Peyer's patch (tissue), 4 donors: ENCODE results near the gene APOL5. TPM values are rescaled to one million over a fixed set of nuclear protein-coding genes. Genes with fewer than 3 reads are reported as not detected.

Source experiments
- DNase-seq, 3 donors: peaks; one replicate each; pipeline ENCODE4 v3.0.0-alpha.2; 2017 to 2019
- H3K27ac ChIP-seq, 4 donors: fragments of 200-600 bp; sonication (generic); one replicate each; pipeline ENCODE4 v1.5.1; 2016 to 2019
- H3K27me3 ChIP-seq, 2 donors: fragments of 200-600 bp; sonication (generic); one replicate each; pipeline ENCODE4 v1.5.1; 2019
- H3K36me3 ChIP-seq, 3 donors: fragments of 200-600 bp; sonication (generic); one replicate each; pipeline ENCODE4 v1.5.1; 2016 to 2019
- H3K4me1 ChIP-seq, 4 donors: fragments of 200-600 bp; sonication (generic); one replicate each; pipeline ENCODE4 v1.5.1; 2016 to 2019
- H3K4me3 ChIP-seq, 4 donors: fragments of 200-600 bp; sonication (generic); 1 replicate in 3 of 4; 2 replicates in 1 of 4; pipeline ENCODE4 v1.5.1; 2016 to 2019; ENCODE audit warnings: mild to moderate bottlenecking in 1 of 4
- H3K9me3 ChIP-seq, 4 donors: fragments of 200-600 bp; sonication (generic); one replicate each; pipeline ENCODE4 v1.5.1; 2016 to 2019; ENCODE audit warnings: mild to moderate bottlenecking in 1 of 4
- CTCF ChIP-seq, 6 experiments: fragments of 450-650 bp in 4 of 6; fragments of 200-600 bp in 2 of 6; sonication (generic) in 1 of 6; IDR thresholded peaks; one replicate each; pipeline ENCODE4 v1.5.1; 2017 to 2019; ENCODE audit warnings: antibody characterized with exemption in 6 of 6, mild to moderate bottlenecking in 3 of 6, moderate library complexity in 1 of 6
- POLR2A ChIP-seq, 2 donors: fragments of 450-650 bp; IDR thresholded peaks; one replicate each; pipeline ENCODE4 v1.5.1; 2017; ENCODE audit warnings: antibody characterized with exemption in 2 of 2, mild to moderate bottlenecking in 2 of 2, moderate library complexity in 2 of 2
- total RNA-seq, 4 donors: library from RNA; depleted of rRNA; stranded (reverse); fragments of >200 nt; gene quantifications; one replicate each; pipeline ENCODE4 v1.1.0, GENCODE V29; 2016

APOL5 gene
- total RNA-seq, 4 donors from 2014 or later, result not detected

- H3K4me3 ChIP-seq, result no peak overlapping the region
- TF ChIP-seq POLR2A (IDR thresholded peaks at IDR 0.05) (no peak), CTCF (IDR thresholded peaks at IDR 0.05) (no peak)
- no peaks in the 10 kb centered on the region for H3K27me3 ChIP-seq
- H3K4me1 ChIP-seq, result peaks cover 0 to 20% (median 0%) of the 10 kb centered on the region in 4 donors
- no peaks in the 10 kb centered on the region for H3K36me3 ChIP-seq
- H3K27ac ChIP-seq, result no peak overlapping the region
- no peak for DNase-seq
- no peaks in the 10 kb centered on the region for H3K9me3 ChIP-seq
Measured at GRCh38 chr22:35732116-35732515, 14.4 kb downstream of the APOL5 start.

- Histone ChIP-seq H3K27ac (peak overlapping the region in 1 of 4 donors; percentile 26), H3K4me1 (peaks cover 0 to 20% (median 0%) of the 10 kb centered on the region in 4 donors)
Measured at GRCh38 chr22:35733036-35733435, 15.4 kb downstream of the APOL5 start.

GRCh38 chr22:35733791-35734516 lies 16.3 kb downstream of the APOL5 start:
- peak overlapping the region in 1 of 4 donors; percentile 26 for H3K27ac ChIP-seq
- no peaks in the 10 kb centered on the region for H3K27me3 ChIP-seq
- H3K36me3 ChIP-seq, result peaks cover 0 to 4% (median 0%) of the 10 kb centered on the region in 3 donors
- TF ChIP-seq POLR2A (IDR thresholded peaks at IDR 0.05) (no peak), CTCF (IDR thresholded peaks at IDR 0.05) (peak in 3 of 6 experiments; percentile 28 to 47 (median 40))
- H3K9me3 ChIP-seq, result no peaks in the 10 kb centered on the region
- no peak overlapping the region for H3K4me3 ChIP-seq
- DNase-seq, result no peak
- H3K4me1 ChIP-seq, result peaks cover 0 to 15% (median 0%) of the 10 kb centered on the region in 4 donors

More at GRCh38 chr22:35733036-35733435, 15.4 kb downstream of the APOL5 start:
- no peak for DNase-seq
- Histone ChIP-seq H3K36me3 (no peaks in the 10 kb centered on the region), H3K4me3 (no peak overlapping the region), H3K9me3 (no peaks in the 10 kb centered on the region), H3K27me3 (no peaks in the 10 kb centered on the region)
- TF ChIP-seq POLR2A (IDR thresholded peaks at IDR 0.05), result no peak
- TF ChIP-seq CTCF (IDR thresholded peaks at IDR 0.05), result no peak

- Histone ChIP-seq H3K36me3 (peaks cover 0 to 4% (median 0%) of the 10 kb centered on the region in 3 donors), H3K27me3 (no peaks in the 10 kb centered on the region), H3K9me3 (no peaks in the 10 kb centered on the region), H3K4me3 (no peak overlapping the region), H3K27ac (no peak overlapping the region), H3K4me1 (peaks cover 0 to 15% (median 0%) of the 10 kb centered on the region in 4 donors)
- DNase-seq, result no peak
- TF ChIP-seq POLR2A (IDR thresholded peaks at IDR 0.05) (no peak), CTCF (IDR thresholded peaks at IDR 0.05) (no peak)
Measured at GRCh38 chr22:35734517-35734827, 16.8 kb downstream of the APOL5 start.

- Histone ChIP-seq H3K9me3 (no peaks in the 10 kb centered on the region), H3K27me3 (no peaks in the 10 kb centered on the region), H3K27ac (no peak overlapping the region), H3K4me3 (no peak overlapping the region), H3K4me1 (peaks cover 0 to 15% (median 0%) of the 10 kb centered on the region in 4 donors), H3K36me3 (peaks cover 0 to 4% (median 0%) of the 10 kb centered on the region in 3 donors)
- no peak for DNase-seq
- TF ChIP-seq POLR2A (IDR thresholded peaks at IDR 0.05) (no peak), CTCF (IDR thresholded peaks at IDR 0.05) (no peak)
Measured at GRCh38 chr22:35735542-35735941, 17.9 kb downstream of the APOL5 start.
